CD4-positive, alpha-beta T cell (primary cell): ENCODE results near the gene ANKRD44. TPM values are rescaled to one million over a fixed set of nuclear protein-coding genes. Genes with fewer than 3 reads are reported as not detected.

Source experiments
- ATAC-seq: fragments of 200-7000 bp; cut with Tn5 transposase; one replicate; pipeline ENCODE4 v1.10.0; 2022; ENCODE audit warnings: mild to moderate bottlenecking; ENCODE audit not compliant: poor library complexity
- CTCF ChIA-PET: fragments of 350-600 bp; sonication (Branson Sonifier 250); formaldehyde crosslinking; loops from one replicate; lab custom pipeline; 2021; ENCODE audit warnings: antibody characterized with exemption, inconsistent platforms; lab: Charles Lee
- POLR2A ChIA-PET: fragments of 350-600 bp; sonication (Branson Sonifier 250); formaldehyde crosslinking; loops from one replicate; lab custom pipeline; 2021; ENCODE audit warnings: antibody characterized with exemption, inconsistent platforms; lab: Charles Lee
- DNase-seq, 14 experiments: peaks; one replicate each; pipeline ENCODE4 v3.0.0-alpha.2; 2013 to 2020; ENCODE audit warnings: mixed read lengths in 2 of 14
- H3K27ac ChIP-seq, 2 donors: one replicate each; pipeline versions ENCODE4 v1.5.1 to v1.7.0; 2013; ENCODE audit warnings: low read length in 2 of 2, low read depth in 1 of 2, mild to moderate bottlenecking in 1 of 2
- H3K27me3 ChIP-seq, 2 experiments: 1 replicate in 1 of 2; 2 replicates in 1 of 2; pipeline versions ENCODE4 v1.6.1 to v1.7.0; 2013; ENCODE audit warnings: low read length in 2 of 2, control low read depth in 1 of 2, mild to moderate bottlenecking in 1 of 2, moderate library complexity in 1 of 2; ENCODE audit not compliant: insufficient read depth in 2 of 2, control insufficient read depth in 1 of 2
- H3K36me3 ChIP-seq: one replicate; pipeline ENCODE4 v1.6.1; 2013; ENCODE audit warnings: low read length, control low read depth; ENCODE audit not compliant: insufficient read depth
- H3K4me1 ChIP-seq: one replicate; pipeline ENCODE4 v1.6.1; 2013; ENCODE audit warnings: low read length, control low read depth; ENCODE audit not compliant: insufficient read depth
- H3K4me3 ChIP-seq: one replicate; pipeline ENCODE4 v1.5.1; 2013; ENCODE audit warnings: mild to moderate bottlenecking, low read length, moderate library complexity
- H3K9me3 ChIP-seq, 2 experiments: 1 replicate in 1 of 2; 2 replicates in 1 of 2; pipeline versions ENCODE4 v1.6.1 to v1.7.0; 2013; ENCODE audit warnings: low read length in 2 of 2, mild to moderate bottlenecking in 2 of 2, control low read depth in 1 of 2, moderate library complexity in 1 of 2; ENCODE audit not compliant: control insufficient read depth in 1 of 2, insufficient read depth in 1 of 2
- H3K27ac Mint-ChIP-seq: one replicate; pipeline ENCODE4 v1.8.0; 2020; ENCODE audit warnings: mixed read lengths
- H3K27me3 Mint-ChIP-seq: one replicate; pipeline ENCODE4 v1.8.0; 2021; ENCODE audit warnings: mixed read lengths
- H3K36me3 Mint-ChIP-seq: one replicate; pipeline ENCODE4 v1.8.0; 2021; ENCODE audit warnings: low read depth, mixed read lengths
- H3K4me1 Mint-ChIP-seq: one replicate; pipeline ENCODE4 v1.8.0; 2021; ENCODE audit warnings: low read depth, mixed read lengths
- H3K4me3 Mint-ChIP-seq: one replicate; pipeline ENCODE4 v1.8.0; 2020; ENCODE audit warnings: mild to moderate bottlenecking, mixed read lengths
- H3K9me3 Mint-ChIP-seq: one replicate; pipeline ENCODE4 v1.8.0; 2020; ENCODE audit warnings: mixed read lengths
- CTCF ChIP-seq: fragments of 200-600 bp; IDR thresholded peaks from one replicate; pipeline ENCODE4 v1.8.0; 2022; ENCODE audit warnings: antibody characterized with exemption, mild to moderate bottlenecking
- intact Hi-C, 2 experiments: fragments of 100-400 bp; cut with DNase I in 1 of 2; cut with micrococcal nuclease in 1 of 2; formaldehyde crosslinking; loops; one replicate each; pipeline versions ENCODE4 v1.15.1 to v1.9.0; 2023 to 2025; cut with DNase I, micrococcal nuclease
- total RNA-seq, 174 experiments: library from RNA in 2 of 174; stranded (reverse) in 2 of 174; gene quantifications; one replicate each; pipeline ENCODE4 v1.2.3 and lab custom pipeline; 2021 to 2026

ANKRD44 gene
- total RNA-seq, 2 experiments from 2014 or later: 170 to 186 TPM

GRCh38 chr2:196966061-196966460 is 344.5 kb downstream of the ANKRD44 start:
- Mint-ChIP-seq H3K9me3 (no peaks in the 10 kb centered on the region), H3K36me3 (no peaks in the 10 kb centered on the region), H3K4me3 (no peak overlapping the region), H3K4me1 (no peaks in the 10 kb centered on the region), H3K27ac (no peak overlapping the region), H3K27me3 (no peaks in the 10 kb centered on the region)
- H3K9me3 ChIP-seq: no peaks in the 10 kb centered on the region
- H3K27me3 ChIP-seq: no peaks in the 10 kb centered on the region
- DNase-seq (no peak), ATAC-seq (no peak)
- ChIA-PET POLR2A (no interaction called here), CTCF (no interaction called here)
- H3K27ac ChIP-seq: no peak overlapping the region
- no peak overlapping the region for H3K4me3 ChIP-seq
- H3K4me1 ChIP-seq: no peaks in the 10 kb centered on the region
- intact Hi-C loops: no loop called here
- H3K36me3 ChIP-seq: no peaks in the 10 kb centered on the region
- no peak for TF ChIP-seq CTCF

DNA sequence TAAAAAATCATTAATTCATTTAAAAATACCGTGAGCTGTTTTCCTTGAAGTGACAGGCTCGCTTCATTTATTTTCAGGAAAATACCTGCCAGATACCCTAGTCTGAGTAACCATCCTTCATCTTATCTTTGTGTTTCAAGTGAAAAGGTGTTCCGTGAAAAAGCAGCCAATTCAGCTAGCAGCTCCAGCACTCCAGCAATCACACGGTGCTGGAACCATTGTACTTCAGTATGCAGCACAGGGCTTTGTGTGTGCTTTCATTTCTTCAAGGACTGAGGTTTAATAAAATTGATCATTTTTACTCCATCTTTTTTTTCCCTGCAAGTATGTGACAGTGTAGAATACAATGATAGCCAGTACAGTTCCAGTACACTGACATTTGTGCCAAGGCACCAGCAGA is 344.9 kb downstream of the ANKRD44 start:
- Histone ChIP-seq H3K27me3 (no peaks in the 10 kb centered on the region), H3K36me3 (no peaks in the 10 kb centered on the region), H3K4me3 (no peak overlapping the region), H3K27ac (no peak overlapping the region), H3K9me3 (no peaks in the 10 kb centered on the region), H3K4me1 (no peaks in the 10 kb centered on the region)
- Mint-ChIP-seq H3K36me3 (no peaks in the 10 kb centered on the region), H3K4me1 (no peaks in the 10 kb centered on the region), H3K27me3 (no peaks in the 10 kb centered on the region), H3K4me3 (no peak overlapping the region), H3K27ac (no peak overlapping the region), H3K9me3 (no peaks in the 10 kb centered on the region)
- no peak for TF ChIP-seq CTCF
- ChIA-PET CTCF (no interaction called here), POLR2A (no interaction called here)
- intact Hi-C loops: no loop called here
- no peak for ATAC-seq
- DNase-seq: no peak

GRCh38 chr2:196963961-196964360 is 346.6 kb downstream of the ANKRD44 start:
- CTCF ChIA-PET: no interaction called here
- H3K27ac ChIP-seq: no peak overlapping the region
- H3K27me3 ChIP-seq: no peaks in the 10 kb centered on the region
- no peak overlapping the region for H3K27ac Mint-ChIP-seq
- no peaks in the 10 kb centered on the region for H3K27me3 Mint-ChIP-seq
- POLR2A ChIA-PET: no interaction called here
- no peaks in the 10 kb centered on the region for H3K4me1 Mint-ChIP-seq
- no peak for ATAC-seq
- TF ChIP-seq CTCF: no peak
- H3K4me1 ChIP-seq: no peaks in the 10 kb centered on the region
- H3K36me3 ChIP-seq: no peaks in the 10 kb centered on the region
- no peak overlapping the region for H3K4me3 Mint-ChIP-seq
- intact Hi-C loops: no loop called here
- H3K36me3 Mint-ChIP-seq: no peaks in the 10 kb centered on the region
- no peaks in the 10 kb centered on the region for H3K9me3 Mint-ChIP-seq
- no peaks in the 10 kb centered on the region for H3K9me3 ChIP-seq
- no peak for DNase-seq
- no peak overlapping the region for H3K4me3 ChIP-seq
